Keratinocyte (primary cell): ENCODE measurements around the gene TANK.

Experiments used
- CTCF ChIP-seq, 3 experiments: IDR thresholded peaks in 1 of 3; conservative IDR thresholded peaks in 1 of 3; optimal IDR thresholded peaks in 1 of 3; 2 replicates in 2 of 3; 3 replicates in 1 of 3; pipeline versions ENCODE3 to v1.5.1; 2011; ENCODE audit warnings: low read length in 3 of 3, mild to moderate bottlenecking in 3 of 3, moderate library complexity in 2 of 3, control low read depth in 1 of 3, inconsistent platforms in 1 of 3; ENCODE audit not compliant: insufficient read depth in 2 of 3; ENCODE audit errors: extremely low read depth in 1 of 3
- EZH2 ChIP-seq: IDR thresholded peaks from one replicate; pipeline ENCODE4 v1.6.1; 2012; ENCODE audit warnings: inconsistent platforms, mild to moderate bottlenecking, low read length, moderate library complexity

GRCh38 chr2:161141033-161141432 lies 19.2 kb upstream of the TANK start:
- TF ChIP-seq CTCF (optimal IDR thresholded peaks at IDR 0.05 in 1 of 3, IDR thresholded peaks at IDR 0.05 in 1 of 3, conservative IDR thresholded peaks at IDR 0.05 in 1 of 3; ENCODE audit: extremely low read depth in 1 of 3, insufficient read depth in 2 of 3, low read length in 3 of 3) = no peak
- TF ChIP-seq EZH2 = no peak
